GM21717 (cell line): Measurements from ENCODE around the gene DHRSX.
"Not testable (repeated sequence)": the region's sequence is repeated elsewhere in the genome, so short reads cannot be mapped to it uniquely, and the experiment has no call there.

ENCODE experiments used
- ATAC-seq: cut with Tn5 transposase; IDR thresholded peaks from one replicate; pipeline ENCODE4 v1.9.1; 2021; ENCODE audit warnings: mild to moderate bottlenecking, moderate library complexity; ENCODE audit not compliant: unreplicated experiment

Gene DHRSX

DNA sequence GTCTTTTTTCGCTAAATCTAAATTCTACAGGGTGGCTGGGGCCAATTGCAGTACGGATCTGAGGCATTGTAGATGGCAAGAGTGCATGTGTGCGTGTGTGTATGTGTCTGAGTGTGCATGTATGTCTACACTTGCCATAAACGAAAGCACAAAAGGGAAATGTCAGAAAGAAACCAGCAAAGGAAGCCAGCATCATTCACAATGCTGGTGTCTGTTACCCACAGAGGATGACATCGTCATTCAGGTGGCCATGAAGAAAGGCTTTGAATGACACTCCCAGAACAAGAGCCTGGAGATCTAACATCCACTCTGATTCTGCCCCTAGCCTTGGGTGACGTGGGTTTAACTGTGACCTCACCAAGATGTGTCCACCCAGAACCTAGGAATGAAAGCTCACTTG lies 124.6 kb downstream of the DHRSX start:
- ATAC-seq, result no peak

DNA sequence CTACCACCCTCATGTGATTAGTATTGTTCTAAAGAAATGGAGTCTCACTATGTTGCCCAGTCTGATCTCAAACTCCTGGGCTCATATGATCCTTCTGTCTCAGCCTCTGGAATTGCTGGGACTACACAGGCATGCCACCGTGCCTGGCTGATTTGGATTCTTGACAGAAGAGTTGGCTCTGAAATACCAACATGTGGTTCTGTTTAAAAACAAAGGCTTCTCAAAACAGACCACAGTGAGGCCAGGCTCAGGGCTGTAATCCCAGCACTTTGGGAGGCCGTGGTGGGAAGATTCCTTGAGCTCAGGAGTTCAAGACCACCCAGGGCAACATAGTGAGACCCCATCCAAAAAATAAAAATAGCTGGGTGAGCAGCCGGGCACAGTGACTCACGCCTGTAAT lies 126.7 kb downstream of the DHRSX start:
- ATAC-seq, result no peak

DNA sequence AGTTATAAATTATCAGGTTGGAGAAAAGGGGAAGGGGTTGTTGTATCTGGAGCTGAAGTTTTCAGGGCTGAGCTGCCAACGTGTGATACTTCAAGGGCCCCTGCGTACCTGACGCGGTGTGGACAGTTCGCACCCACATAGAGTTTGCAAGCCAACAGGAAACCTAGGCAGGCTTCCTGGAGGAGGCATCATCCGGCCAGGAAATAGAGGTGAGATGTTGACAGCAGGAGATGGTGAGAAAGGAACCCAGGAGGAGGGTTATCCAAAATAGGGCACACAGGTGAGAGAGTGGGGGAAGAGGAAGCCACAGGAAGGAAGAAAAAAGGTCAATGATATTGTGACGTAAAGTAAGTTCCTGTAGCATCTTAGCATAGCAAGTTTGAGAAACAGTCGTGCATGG lies 127.2 kb downstream of the DHRSX start:
- ATAC-seq, result no peak

DNA sequence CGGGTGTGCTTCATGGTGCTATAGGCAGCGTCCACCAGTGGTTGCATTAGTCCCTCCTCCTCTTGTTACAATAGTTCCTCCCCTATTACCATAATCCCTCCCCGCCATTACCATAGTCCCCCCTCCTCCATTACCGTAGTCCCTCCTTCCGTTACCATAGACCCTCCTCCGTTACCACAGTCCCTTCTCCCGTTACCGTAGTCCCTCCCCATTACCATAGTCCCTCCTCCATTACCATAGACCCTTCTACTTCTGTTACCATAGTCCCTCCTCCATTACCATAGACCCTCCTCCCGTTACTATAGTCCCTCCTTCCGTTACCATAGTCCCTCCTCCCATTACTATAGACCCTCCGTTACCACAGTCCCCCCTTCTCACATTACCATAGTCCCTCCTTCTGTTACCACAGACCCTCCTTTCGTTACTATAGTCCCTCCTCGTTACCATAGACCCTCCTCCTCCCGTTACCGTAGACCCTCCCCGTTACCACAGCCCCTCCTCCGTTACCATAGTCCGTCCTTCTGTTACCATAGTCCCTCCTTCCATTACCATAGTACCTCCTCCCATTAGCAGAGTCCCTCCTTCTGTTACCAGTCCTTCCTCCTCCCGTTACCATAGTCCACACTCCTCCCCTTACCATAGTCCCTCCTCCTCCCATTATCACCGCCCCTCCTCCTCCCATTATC lies 129.6 kb downstream of the DHRSX start:
- ATAC-seq, result no peak

DNA sequence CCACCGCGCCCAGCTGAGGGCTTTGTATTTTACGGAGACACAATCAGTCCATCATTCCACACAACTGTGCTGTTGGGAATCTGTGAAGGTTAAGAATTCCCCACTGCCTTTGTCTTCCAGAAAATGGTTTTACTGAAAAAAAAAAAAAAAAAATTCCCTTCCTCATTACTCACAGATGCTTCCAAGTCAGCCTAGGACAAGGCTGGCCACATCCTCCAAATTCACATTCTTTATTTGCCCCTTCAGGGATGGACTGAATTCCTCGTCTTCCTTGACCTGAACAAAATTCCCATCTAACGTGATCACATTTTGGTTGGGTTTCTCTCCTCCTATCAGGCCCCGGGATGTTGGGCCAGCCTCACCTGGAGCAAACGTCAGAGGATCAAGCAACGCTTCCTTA lies 130.3 kb downstream of the DHRSX start:
- ATAC-seq, result no peak

DNA sequence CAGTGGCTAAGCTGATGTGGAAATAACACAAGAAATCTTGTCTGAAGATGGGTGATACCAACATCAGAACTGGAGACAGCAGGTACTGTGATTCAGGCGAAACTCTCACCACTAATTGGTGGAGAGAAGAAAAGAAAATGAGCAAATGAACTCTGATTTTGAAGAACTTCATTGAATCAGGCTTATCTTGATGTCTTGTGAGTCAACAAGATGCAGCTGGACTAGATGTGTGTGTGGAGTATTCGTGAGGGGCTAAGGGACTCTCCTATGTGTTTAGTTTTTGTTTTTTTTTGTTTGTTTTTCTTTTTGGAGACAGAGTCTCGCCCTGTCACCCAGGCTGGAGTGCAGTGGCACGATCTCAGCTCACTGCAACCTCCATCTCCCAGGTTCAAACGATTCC lies 131.6 kb downstream of the DHRSX start:
- ATAC-seq, result no peak

DNA sequence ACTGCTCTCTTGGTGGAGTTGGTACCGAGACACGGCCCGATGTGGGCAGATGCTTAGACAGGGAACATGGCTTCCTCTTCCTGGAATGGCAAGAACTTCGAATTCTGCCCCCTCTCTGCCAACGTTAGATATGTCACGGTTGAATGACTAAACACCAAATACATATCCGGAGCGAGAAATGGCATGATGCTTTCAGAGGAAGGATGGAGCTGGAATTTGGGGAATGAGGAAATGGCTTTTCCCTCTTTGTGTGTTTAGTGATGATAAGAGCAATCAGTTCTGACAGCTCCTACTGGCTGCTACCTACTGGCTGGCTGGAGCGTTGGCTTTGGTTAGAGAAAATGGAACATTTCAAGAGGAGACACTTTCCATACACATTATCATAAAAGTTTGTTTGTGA lies 140.0 kb downstream of the DHRSX start:
- ATAC-seq, result no peak

DNA sequence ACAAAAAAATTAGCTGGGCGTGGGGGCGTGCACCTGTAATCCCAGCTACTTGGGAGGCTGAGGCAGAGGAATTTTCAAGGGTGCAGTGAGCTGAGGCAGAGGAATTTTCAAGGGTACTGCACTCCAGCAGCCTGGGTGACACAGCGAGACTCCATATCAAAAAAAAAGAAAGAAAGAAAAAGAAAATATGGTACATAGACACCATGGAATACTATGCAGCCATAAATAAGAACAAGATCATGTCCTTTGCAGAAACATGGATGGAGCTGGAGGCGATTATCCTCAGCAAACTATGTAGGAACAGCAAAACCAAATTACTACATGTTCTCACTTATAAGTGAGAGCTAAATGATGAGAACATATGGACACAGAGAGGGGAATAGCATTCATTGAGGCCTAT lies 141.3 kb downstream of the DHRSX start:
- ATAC-seq, result not testable (repeated sequence)

DNA sequence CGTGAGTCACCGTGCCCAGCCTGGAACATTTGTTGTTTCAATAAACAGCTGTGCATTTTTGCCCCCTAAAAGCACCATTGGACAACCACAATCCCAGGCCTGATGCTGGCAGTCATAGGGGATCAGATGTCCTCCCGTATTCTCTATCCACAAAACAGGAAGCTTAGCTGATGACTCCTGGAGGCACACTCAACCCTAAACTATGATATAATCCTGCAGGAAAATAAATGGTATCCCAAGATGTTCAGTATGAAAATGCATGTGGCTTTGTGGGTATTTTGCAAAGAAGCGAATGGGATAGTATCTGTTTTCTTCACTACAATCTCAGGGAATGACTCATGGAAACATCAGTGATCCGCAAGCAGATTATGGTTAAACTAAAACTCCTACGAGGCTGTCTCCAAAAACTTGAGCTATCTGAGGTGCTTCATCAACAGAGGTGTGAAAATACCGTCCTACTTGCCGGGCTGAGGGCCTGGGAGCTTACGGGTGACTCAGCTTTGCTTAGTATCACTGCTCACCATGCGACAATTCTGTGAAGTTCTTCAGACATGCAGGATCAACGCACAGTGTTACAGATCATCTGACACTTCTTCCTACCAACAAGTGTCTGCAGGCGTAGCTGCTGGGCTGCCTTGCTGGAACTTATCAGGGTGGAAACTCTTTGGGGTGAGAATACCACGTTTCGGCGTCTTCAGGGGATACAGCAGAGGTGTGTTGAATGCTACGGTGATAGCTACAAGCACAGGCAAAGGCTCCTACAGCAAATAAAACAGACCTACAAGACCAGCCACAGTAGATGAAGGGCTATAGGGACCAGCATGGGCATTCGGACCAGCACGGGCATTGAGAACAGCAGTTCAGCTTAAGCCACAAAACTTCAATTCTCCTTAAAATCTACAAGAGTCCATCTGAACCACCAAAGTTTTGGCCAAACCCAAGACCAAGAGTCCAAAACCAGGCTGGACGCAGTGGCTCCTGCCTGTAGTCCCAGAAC lies 148.5 kb downstream of the DHRSX start:
- ATAC-seq, result no peak

DNA sequence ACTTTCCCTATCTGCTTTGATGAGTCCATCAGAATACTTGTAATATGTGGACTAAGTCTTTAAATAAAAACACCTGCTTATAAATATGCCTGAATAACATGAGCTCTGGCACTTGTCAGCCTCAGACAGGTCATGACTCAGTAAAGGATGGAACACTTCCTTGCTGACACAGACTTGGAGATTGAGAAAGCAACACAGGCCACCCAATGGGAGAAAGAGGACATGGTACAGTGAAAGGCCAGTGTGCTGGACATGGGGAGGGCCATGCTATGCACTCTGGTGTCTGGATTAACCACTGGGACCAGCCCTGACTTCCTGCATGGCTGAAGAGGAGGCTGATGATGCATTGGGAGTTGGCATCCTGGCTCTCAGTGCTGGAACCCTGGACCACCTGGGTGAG lies 149.5 kb downstream of the DHRSX start:
- ATAC-seq, result no peak

DNA sequence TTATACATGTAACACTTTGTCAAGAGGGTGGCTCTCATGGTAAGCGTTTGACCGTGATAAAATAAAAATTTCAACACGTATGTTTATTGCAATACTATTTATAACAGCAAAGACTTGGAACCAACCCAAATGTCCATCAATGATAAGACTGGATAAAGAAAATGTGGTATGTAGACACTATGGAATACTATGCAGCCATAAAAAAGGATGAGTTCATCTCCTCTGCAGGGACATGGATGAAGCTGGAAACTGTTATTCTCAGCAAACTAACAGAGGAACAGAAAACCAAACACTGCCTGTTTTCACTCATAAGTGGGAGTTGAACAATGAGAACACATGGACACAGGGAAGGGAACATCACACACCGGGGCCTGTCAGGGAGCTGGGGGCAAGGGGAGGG lies 150.1 kb downstream of the DHRSX start:
- not testable (repeated sequence) for ATAC-seq

DNA sequence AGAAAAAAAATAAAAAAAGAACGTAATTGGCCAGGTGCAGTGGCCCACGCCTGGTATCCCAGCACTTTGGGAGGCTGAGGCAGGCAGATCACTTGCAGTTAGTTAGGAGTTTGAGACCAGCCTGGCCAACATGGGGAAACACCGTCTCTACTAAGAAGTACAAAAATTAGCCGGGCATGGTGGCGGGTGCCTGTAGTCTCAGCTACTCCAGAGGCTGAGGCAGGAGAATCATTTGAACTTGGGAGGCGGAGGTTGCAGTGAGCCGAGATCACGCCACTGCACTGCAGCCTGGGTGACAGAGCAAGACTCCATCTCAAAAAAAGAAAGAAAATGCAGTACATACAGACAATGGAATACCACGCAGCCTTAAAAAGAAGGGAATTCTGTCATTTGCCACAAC lies 150.7 kb downstream of the DHRSX start:
- ATAC-seq, result not testable (repeated sequence)

DNA sequence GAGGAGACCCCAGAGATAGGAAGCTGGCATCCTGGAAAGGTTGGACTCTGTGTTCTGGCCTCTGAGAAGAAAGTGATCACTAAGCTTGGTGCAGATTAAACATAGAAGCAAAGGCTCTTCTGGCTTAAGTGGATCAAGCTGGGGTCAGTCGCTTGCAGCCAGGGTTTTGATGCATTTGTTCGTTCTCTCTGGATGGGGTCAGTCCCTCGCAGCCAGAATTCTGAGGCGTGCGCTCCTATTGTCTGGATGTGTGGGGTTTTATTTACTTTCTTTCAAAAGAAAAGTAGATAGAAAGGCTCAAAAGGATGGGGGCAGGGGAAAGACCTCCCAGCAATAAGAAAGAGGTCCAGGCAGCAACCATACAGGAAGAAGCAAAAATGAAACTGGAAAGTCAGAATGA lies 152.6 kb downstream of the DHRSX start:
- ATAC-seq, result no peak

DNA sequence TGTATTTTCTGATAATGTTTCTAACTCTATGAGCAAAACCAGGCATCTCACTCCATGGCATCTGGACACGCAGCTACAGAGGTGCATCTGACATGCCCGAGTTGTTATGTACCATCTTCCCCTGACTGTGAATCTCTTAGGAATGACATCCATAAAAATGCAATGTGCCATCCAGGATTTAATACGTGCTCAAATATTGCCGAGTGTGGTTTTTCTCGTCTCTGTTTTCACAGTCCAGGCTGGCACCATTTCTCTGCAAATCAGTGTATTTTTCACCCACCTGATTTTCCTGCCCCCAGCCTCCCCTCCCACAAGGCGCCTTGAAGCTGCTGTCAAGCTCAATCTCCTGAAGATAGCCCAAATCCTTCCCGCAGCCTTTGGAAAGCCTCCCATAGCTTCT lies 154.6 kb downstream of the DHRSX start:
- no peak for ATAC-seq

DNA sequence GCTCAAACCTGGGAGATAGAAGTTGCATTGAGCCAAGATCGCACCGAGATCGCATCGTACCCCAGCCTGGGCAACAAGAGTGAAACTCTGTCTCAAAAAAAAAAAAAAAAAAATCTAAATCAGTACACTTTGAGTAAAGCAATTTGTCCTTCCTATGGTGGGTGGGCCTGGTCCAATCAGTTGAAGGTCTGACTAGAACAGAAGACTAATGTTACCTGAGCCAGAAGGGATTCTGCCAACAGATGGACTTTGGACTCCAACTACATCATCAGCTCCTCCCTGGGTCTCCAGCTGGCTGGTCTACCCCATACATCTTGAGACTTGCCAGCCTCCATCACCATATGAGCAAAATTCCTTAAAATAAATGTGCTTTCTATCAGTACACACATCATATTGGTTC lies 155.2 kb downstream of the DHRSX start:
- no peak for ATAC-seq

DNA sequence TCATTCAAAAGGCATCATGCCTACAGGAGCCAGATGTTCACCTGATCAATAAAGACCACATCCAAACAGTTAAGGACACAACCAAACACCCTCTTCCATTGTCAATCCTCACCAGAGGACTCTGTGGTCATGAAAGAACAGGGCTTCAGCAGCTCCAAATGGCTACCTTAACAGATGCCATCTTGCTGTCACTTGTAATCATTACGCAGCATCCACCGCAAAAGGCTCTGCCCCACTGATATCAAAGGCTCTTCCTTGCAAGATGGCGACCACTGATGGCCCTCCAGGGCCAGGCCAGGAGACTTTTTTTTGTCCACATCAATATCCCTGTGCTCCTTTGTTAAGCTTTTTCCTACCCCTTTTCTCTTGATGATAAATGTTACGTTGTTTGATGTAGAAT lies 157.4 kb downstream of the DHRSX start:
- no peak for ATAC-seq

DNA sequence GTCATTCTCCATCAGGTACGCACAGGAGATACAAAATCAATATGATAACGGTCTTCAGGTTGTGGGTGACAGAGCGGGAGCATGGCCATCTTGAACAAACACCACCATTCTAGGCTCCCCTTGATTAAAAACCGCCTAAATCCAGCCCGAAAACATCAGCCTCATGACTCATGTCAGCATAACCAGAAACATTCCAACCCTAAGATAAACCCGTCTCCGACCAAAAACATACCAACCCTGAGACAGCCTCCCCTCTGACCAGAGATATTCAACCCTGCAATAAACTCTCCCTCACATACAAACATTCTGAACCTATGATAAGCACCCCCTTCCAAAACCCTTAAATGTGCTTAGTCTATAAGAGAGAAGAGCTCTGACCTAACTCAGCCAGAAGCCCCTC lies 157.9 kb downstream of the DHRSX start:
- ATAC-seq, result no peak

DNA sequence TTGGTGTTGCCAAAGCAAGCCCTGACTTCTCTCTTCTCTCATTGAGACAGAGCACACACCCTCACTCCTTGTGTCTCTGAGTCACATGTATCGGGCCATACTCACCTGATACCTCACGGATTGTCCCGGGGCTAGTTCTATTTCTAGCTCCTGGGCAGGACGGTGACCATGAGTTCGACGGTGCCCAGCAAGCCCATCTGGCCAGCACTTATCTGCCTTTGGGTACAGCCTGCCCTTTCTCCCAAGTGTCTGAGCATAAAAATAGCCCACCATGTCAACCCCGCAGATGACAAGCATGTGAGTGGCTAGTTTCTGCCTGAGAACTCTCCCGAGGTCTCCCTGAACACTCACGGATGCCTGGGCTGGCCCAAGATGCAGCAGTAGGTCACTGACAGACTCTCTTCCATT lies 158.5 kb downstream of the DHRSX start:
- ATAC-seq, result no peak

DNA sequence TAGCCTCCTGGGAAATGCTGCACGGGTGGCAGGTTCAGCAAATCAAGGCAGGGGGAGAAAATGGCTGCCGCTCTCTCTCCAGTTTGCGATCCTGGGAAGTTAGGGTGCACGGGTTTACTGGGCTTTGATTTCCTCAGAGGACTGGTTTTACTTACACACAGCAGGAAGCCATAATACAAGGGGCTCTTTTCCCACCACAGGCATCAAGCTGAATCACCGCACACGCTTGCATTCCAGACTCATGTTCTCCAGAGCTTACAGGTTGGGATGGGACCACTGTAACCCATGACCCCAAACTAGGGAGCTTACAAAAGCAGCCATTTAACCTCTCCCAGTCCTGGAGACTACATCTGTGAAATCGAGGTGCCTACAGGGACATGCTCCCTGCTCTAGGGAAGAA lies 159.8 kb downstream of the DHRSX start:
- ATAC-seq, result no peak

DNA sequence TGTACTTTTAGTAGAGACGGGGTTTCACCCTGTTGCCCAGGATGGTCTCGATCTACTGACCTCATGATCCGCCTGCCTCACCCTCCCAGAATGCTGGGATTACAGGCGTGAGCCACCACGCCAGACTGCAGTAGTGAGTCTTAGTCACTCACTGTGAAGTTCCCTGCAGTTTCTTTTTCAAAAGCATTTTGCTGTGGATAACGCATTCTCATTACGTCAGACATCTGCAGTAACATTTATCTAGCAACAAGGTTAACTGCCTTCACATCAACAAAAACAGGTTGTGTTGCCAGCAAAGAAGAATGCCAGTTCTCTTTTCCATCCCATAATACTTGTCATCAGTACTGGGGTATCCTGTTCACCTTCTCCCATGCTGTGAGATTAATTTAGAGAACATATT lies 164.6 kb downstream of the DHRSX start:
- no peak for ATAC-seq

DNA sequence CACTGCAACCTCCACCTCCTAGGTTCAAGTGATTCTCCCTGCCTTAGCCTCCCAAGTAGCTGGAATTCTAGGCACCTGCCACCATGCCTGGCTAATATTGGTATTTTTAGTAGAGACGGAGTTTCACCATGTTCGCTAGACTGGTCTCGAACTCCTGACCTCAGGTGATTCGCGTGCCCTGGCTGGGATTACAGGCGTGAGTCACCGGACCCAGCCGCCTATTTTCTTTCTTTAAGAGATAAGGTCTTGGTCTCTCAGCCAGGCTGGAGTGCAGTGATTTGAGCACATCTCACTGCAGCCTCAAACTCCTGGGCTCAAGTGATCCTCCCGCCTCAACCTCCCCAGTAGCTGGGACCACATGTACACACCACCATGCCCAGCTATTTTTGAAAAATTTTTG lies 166.5 kb downstream of the DHRSX start:
- no peak for ATAC-seq

DNA sequence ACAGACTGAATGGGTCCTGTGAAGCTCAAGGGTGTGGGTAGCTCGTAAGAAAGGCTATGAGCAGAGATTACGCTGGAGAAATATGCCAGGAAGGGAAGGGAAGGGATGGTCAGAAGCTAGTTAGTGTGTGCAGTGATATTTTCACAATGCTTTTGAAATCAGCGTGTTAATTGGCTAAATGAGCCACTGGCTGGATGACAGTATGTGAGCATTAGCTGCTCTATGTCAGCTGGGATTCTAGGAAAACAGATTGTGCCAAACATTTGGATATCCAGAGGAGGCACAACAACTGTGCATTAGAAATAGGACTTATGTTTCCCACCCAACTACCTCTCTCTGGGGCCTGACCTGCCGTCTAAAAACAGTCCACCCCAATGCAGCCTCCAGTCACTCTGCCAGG lies 168.5 kb downstream of the DHRSX start:
- ATAC-seq, result no peak
